A549 treated with dexamethasone at 1 μM for 4 hours (cell line): ENCODE data around the gene CTNND2. TPM values are rescaled to one million over a fixed set of nuclear protein-coding genes. Genes with fewer than 3 reads are reported as not detected.

Experiments
- total RNA-seq: library from RNA; stranded (reverse); fragments of 200-300 nt; extraction: Qiagen RNA extraction; gene quantifications from 5 replicates; pipeline ENCODE4 v1.2.3, GENCODE V29; 2022

Gene CTNND2, protein sequence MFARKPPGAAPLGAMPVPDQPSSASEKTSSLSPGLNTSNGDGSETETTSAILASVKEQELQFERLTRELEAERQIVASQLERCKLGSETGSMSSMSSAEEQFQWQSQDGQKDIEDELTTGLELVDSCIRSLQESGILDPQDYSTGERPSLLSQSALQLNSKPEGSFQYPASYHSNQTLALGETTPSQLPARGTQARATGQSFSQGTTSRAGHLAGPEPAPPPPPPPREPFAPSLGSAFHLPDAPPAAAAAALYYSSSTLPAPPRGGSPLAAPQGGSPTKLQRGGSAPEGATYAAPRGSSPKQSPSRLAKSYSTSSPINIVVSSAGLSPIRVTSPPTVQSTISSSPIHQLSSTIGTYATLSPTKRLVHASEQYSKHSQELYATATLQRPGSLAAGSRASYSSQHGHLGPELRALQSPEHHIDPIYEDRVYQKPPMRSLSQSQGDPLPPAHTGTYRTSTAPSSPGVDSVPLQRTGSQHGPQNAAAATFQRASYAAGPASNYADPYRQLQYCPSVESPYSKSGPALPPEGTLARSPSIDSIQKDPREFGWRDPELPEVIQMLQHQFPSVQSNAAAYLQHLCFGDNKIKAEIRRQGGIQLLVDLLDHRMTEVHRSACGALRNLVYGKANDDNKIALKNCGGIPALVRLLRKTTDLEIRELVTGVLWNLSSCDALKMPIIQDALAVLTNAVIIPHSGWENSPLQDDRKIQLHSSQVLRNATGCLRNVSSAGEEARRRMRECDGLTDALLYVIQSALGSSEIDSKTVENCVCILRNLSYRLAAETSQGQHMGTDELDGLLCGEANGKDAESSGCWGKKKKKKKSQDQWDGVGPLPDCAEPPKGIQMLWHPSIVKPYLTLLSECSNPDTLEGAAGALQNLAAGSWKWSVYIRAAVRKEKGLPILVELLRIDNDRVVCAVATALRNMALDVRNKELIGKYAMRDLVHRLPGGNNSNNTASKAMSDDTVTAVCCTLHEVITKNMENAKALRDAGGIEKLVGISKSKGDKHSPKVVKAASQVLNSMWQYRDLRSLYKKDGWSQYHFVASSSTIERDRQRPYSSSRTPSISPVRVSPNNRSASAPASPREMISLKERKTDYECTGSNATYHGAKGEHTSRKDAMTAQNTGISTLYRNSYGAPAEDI (N-terminal part only)
- 0.04 to 0.27 TPM (median 0.05 TPM) in 3 of 5 replicates, not detected in the others for total RNA-seq

DNA sequence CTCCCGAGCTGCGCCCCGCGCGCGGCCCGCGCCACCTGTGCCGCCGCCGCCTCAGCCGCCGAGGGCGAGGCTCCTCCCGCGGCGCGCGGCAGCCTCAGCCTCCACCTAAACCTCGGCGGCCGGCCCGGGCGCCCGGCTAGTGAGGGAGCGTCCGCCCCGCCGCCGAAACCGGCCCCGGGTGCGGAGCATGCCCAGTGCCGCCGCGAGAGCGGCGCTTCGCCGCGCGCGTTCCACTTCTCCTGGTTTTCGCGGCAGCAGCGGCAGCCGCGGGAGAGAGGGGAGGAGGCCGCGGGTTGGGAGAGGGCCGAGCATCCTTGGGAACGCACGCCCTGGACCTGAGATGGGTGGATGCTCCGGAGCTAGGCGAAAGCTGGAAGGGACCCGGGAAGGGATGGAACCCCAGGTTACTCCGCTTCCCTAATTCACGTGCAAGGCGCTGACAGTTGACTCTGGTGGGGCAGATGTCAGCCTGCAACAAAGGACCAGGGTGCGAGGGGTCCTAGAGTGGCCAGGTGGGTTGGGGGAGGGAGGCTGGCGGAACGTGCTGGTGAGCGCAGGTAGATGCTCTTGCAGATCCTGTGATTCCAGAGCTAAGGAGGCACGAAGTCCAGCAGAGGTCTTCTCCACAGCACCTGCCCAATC is at the start of gene CTNND2:
Gene CTNND2 (minus strand): TSS at position 182 of the 642 bp plus-strand sequence. CDS start 593 bp downstream, outside the sequence.

